Measurements from ENCODE around the gene GATAD1.

The GATAD1 gene

GRCh38 chr7:92485267-92485892 is 38.1 kb downstream of the GATAD1 start:
- DNase-seq: no peak

DNA sequence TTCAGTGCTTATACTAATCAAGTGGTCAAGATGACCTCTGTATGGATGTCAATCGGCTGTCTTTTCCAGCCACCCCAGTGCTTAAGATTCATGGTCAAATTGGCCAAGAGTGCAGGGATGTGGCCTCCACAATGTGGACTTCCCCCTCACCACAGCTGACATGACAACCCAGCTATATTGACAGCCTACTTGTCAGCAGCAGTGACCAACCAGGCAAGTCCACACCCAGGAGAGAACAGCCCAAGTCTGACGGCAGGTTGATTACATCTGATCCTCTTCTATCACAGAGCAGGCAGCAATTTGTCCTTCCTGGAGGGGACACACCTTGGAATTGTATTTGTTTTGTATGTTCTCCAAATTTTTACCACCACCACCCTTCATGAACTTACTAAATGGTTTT is 38.7 kb downstream of the GATAD1 start:
- DNase-seq: no peak

DNA sequence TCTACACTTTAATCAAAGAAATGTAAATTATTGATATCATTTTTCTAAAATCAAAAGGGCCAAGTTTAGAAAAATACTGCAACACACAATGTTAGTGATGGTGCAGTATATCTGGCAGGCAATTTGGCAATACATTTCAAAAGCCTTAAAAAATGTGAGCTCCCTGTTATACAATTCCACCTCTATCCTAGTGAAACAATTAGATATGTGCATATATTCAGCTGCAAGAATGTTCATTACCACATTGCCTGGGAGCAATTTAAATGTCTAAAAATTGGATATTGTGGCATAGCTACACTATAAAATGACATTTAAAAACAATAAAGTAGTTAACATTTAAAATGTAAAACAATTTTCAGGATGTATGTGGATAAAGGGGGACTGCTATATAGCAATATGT is 40.5 kb downstream of the GATAD1 start:
- DNase-seq: no peak

DNA sequence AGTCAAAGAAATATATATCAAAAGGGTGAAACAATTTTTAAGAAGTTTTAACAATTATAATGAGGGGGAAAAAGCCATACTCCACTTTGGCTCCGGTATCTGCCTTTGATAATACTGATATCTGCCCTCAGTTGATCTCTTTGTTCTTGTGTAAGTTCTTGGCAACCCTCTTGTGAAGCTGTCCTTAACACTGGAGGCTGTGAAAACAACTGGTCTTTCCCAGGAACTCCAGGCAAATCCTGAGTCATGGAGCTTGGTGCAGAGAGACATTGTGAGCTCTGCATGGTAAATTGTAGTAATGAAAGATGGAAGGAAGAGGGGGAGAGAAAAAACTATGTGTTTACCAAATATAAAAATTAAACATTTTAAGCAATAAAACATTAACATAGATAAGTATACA is 42.4 kb downstream of the GATAD1 start:
- DNase-seq: no peak

GRCh38 chr7:92496876-92497275 is 49.6 kb downstream of the GATAD1 start:
- no peak for DNase-seq

DNA sequence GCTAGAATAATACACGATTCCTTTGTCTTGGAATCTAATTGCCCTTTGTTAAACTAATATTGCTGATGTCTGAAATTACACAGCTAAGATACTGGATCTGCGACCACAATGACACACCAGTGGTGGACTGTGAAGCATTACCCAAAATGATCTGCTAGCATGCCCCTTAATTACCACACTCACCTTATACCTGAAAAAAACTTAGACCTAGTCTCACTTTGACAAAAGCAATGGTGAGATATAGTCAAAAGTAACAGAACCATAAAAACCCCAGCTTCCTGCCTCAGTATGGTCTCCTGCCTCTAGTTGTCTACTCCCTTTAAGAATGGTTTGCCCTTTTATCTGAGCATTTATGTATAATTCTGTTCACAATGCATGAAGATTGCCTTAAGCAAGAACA is 51.3 kb downstream of the GATAD1 start:
- no peak for DNase-seq

DNA sequence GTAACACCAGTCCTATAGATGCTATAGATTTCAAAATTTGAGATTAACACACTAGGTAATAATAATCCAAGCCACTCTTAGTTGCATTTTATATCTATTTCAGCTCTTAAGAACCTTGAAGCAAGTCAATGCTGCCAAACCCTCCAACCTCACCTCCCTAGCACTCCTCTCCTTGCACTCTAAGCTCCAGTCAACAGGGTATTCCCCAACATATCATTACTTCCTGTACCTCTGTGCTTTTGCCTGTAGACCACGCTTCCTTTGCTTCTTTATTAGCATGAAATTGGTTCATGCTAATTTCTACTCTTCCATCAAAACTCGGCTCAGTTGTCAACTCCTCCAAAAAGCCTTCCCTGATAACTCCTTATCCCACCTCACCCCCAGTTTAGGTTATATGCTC is 56.5 kb downstream of the GATAD1 start:
- DNase-seq: no peak

- no peak for DNase-seq
Observed at GRCh38 chr7:92504563-92504962, 57.3 kb downstream of the GATAD1 start.

GRCh38 chr7:92506363-92506762 is 59.1 kb downstream of the GATAD1 start:
- DNase-seq: no peak

GRCh38 chr7:92508946-92509345 is 61.7 kb downstream of the GATAD1 start:
- no peak for DNase-seq

All from activated gamma-delta T cell (primary cell).